Common myeloid progenitor, CD34-positive (primary cell): ENCODE results near the gene RALGAPA2.

Experiments
- CTCF ChIA-PET: fragments of 350-600 bp; sonication (Branson Sonifier 250); formaldehyde crosslinking; loops from one replicate; lab custom pipeline; 2021; ENCODE audit warnings: antibody characterized with exemption; lab: Charles Lee
- POLR2A ChIA-PET: fragments of 350-600 bp; sonication (Branson Sonifier 250); formaldehyde crosslinking; loops from one replicate; lab custom pipeline; 2021; ENCODE audit warnings: antibody characterized with exemption; lab: Charles Lee
- DNase-seq, 3 donors: peaks; one replicate each; pipeline versions ENCODE4 v3.0.0 to v3.0.0-alpha.2; 2013
- H3K27ac ChIP-seq, 2 experiments: 1 replicate in 1 of 2; 2 replicates in 1 of 2; pipeline ENCODE4 v1.7.0; 2013; ENCODE audit warnings: inconsistent platforms in 2 of 2, low read length in 2 of 2, mild to moderate bottlenecking in 2 of 2, low read depth in 1 of 2, moderate library complexity in 1 of 2; ENCODE audit not compliant: severe bottlenecking in 2 of 2, insufficient read depth in 1 of 2, poor library complexity in 1 of 2
- H3K27me3 ChIP-seq, 5 experiments: replicated peaks in 2 of 5; 1 replicate in 3 of 5; 2 replicates in 2 of 5; pipeline versions ENCODE4 v1.6.1 to v1.7.0; 2013; ENCODE audit warnings: low read length in 4 of 5, mild to moderate bottlenecking in 2 of 5, moderate library complexity in 2 of 5, inconsistent platforms in 1 of 5; ENCODE audit not compliant: insufficient read depth in 5 of 5, control insufficient read depth in 4 of 5
- H3K36me3 ChIP-seq, 4 experiments: 1 replicate in 2 of 4; 2 replicates in 2 of 4; pipeline versions ENCODE4 v1.6.1 to v1.7.0; 2013; ENCODE audit warnings: low read length in 3 of 4, control low read depth in 1 of 4, mild to moderate bottlenecking in 1 of 4; ENCODE audit not compliant: control insufficient read depth in 4 of 4, insufficient read depth in 4 of 4
- H3K4me1 ChIP-seq, 4 experiments: 1 replicate in 3 of 4; 2 replicates in 1 of 4; pipeline versions ENCODE4 v1.6.1 to v1.7.1; 2013; ENCODE audit warnings: low read length in 3 of 4, mild to moderate bottlenecking in 3 of 4, control low read depth in 1 of 4, inconsistent platforms in 1 of 4, moderate library complexity in 1 of 4; ENCODE audit not compliant: control insufficient read depth in 4 of 4, insufficient read depth in 4 of 4; ENCODE audit errors: control extremely low read depth in 1 of 4
- H3K4me3 ChIP-seq, 7 experiments: 1 replicate in 4 of 7; 2 replicates in 3 of 7; pipeline versions ENCODE4 v1.5.1 to v1.7.0; 2013; ENCODE audit warnings: mild to moderate bottlenecking in 7 of 7, low read length in 6 of 7, moderate library complexity in 6 of 7, inconsistent platforms in 2 of 7, low read depth in 2 of 7, control low read depth in 1 of 7; ENCODE audit not compliant: insufficient read depth in 4 of 7, control insufficient read depth in 1 of 7; ENCODE audit errors: extremely low read depth in 1 of 7
- H3K9me3 ChIP-seq, 5 experiments: 1 replicate in 4 of 5; 2 replicates in 1 of 5; pipeline versions ENCODE4 v1.6.1 to v1.7.1; 2013; ENCODE audit warnings: low read length in 4 of 5, mild to moderate bottlenecking in 2 of 5, inconsistent platforms in 1 of 5, low read depth in 1 of 5, moderate library complexity in 1 of 5; ENCODE audit not compliant: control insufficient read depth in 4 of 5, insufficient read depth in 2 of 5; ENCODE audit errors: control extremely low read depth in 1 of 5
- WGBS: methylation state at CpG from one replicate; pipeline ENCODE4 v1.1.5; 2013; ENCODE audit not compliant: insufficient coverage; 5-methylcytosine and 5-hydroxymethylcytosine counted together

Gene RALGAPA2

DNA sequence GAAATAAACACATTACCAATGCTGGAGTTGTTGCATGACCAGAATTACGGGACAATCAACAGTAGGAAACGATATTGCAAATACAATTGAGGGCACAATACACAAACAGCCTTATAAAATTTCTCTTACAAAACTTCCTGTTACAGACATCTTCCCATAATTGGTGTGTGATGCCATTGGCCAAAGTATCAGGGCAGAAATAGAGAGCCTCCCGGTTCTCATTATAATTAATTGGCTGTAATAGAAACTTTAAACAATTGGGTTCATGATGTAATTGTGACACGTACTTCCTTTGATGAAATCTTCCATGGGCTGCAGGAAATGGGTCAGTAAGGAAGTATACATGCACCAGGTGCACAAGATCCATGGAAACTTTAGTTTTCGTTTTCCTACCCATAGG, 40.3 kb upstream of the RALGAPA2 start:
- 100% methylated on average over 1 of the region's 5 CpGs for WGBS
- Histone ChIP-seq H3K9me3 (peaks cover 7 to 17% (median 13%) of the 10 kb centered on the region in 5 experiments), H3K36me3 (no peaks in the 10 kb centered on the region), H3K4me3 (no peak overlapping the region), H3K27me3 (no peaks in the 10 kb centered on the region), H3K4me1 (peaks cover 0 to 15% (median 13%) of the 10 kb centered on the region in 4 experiments), H3K27ac (no peak overlapping the region)
- ChIA-PET CTCF (interaction anchor here (1.4 to 3.3 kb wide), 2 partner anchors 9 to 52 kb away, joined by 5 to 9 read pairs; no protein-coding TSS in a partner anchor), POLR2A (no interaction called here)
- DNase-seq = no peak

DNA sequence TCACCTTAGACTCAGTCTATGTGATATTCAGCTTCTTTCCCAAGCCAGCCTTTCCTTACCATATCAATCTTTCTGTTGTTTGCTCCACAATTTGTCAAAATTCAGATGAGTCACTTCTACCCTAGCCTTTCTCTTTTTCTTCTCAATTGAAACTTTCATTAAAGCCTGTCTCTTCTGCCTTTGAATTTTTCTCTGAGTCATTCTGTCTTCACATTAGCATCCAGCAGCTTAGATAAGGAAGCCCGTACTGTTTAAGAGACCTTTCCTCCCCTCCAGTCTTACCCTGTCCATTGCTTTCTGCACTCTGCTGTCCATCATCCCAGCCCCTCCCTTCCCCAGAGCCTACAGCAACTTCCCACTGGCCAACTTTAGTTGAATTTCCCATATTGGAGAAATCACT, 34.9 kb upstream of the RALGAPA2 start:
- Histone ChIP-seq H3K27me3 (no peaks in the 10 kb centered on the region), H3K4me1 (peaks cover 16 to 21% (median 20%) of the 10 kb centered on the region in 4 experiments), H3K27ac (no peak overlapping the region), H3K4me3 (no peak overlapping the region), H3K9me3 (peaks cover 7 to 21% (median 13%) of the 10 kb centered on the region in 5 experiments), H3K36me3 (no peaks in the 10 kb centered on the region)
- CTCF ChIA-PET = no interaction called here
- 80% methylated on average over 1 of the region's 1 CpG for WGBS
- DNase-seq = no peak
- POLR2A ChIA-PET = interaction anchor here (1.0 kb wide), 1 partner anchor 13 kb away, joined by 3 read pairs; no protein-coding TSS in a partner anchor

DNA sequence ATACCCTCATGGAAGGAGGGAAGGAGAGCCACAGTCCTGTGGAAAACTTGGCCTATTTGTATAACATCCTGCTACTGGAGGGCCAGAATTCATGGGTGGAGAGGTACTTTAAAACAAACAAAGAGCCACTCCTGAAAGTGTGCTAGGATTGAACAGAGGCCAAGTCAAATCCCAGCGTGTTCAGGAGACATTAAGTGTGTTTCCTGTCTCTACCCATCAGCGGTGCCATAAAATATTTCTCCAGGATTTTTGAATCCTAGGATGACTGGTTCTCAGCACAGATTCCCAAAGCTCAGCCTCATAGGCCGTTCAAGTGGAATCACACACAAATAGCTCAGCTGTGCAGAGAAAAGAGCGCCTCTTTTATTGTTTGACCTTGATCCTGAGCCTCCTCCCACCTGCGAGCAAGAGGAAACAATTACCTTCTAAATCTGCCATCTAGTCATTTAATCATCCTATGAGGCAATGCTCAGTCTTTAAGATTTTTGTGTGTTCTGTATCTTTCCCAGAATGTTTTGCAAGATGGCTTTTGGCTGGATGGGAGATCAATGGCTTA, 31.8 kb upstream of the RALGAPA2 start:
- H3K4me3 ChIP-seq = peak overlapping the region in 3 of 7 experiments; percentile 19 to 39 (median 37)
- POLR2A ChIA-PET = no interaction called here
- no peaks in the 10 kb centered on the region for H3K27me3 ChIP-seq
- no peaks in the 10 kb centered on the region for H3K36me3 ChIP-seq
- CTCF ChIA-PET = interaction anchor here (0.6 to 1.5 kb wide), 4 partner anchors 13 to 81 kb away, joined by 3 to 8 read pairs (median 5); no protein-coding TSS in a partner anchor
- H3K4me1 ChIP-seq = peaks cover 23 to 40% (median 33%) of the 10 kb centered on the region in 4 experiments
- H3K9me3 ChIP-seq = peaks cover 3 to 21% (median 12%) of the 10 kb centered on the region in 5 experiments
- WGBS = 85% methylated on average over 3 of the region's 5 CpGs
- DNase-seq = no peak
- peak overlapping the region in 1 of 2 experiments; percentile 78 for H3K27ac ChIP-seq

DNA sequence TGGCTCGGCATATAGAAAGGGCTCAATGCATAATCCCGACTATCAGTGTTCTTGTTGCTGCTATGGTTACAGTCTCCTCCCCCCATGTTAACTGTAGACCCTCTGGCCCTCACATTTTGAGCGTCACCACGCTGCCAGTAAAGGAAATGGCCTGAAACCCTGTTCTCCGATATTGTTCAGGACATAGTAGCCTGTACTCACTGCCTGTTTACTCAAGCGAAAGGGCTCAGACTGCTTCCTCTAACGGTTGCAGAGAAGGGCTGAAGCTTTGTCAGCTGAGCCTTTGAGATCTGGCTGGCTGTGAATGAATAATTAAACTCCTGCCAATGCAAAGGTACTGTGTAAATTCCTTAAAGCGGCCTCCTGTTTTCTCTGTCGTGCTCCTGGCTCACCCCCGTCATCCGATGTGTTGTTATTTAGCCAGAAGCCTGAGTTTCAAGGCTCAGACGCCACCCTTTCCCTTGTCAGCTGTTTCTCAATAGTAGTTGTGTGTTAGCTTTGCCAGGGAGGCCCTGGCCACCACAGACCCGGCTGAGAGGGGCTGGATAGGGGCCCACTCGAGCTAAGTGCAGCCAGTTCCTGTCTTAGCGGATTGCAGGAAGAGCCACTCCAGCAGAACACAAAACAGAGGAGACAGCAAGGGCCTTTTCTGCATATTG, 31.2 kb upstream of the RALGAPA2 start:
- H3K4me1 ChIP-seq = peaks cover 23 to 41% (median 33%) of the 10 kb centered on the region in 4 experiments
- CTCF ChIA-PET = interaction anchor here (0.6 to 1.5 kb wide), 2 partner anchors 18 to 22 kb away, joined by 3 to 5 read pairs; no protein-coding TSS in a partner anchor
- H3K4me3 ChIP-seq = peak overlapping the region in 5 of 7 experiments; percentile 11 to 39 (median 28)
- POLR2A ChIA-PET = no interaction called here
- DNase-seq = peak; percentile 41 to 79 (median 69)
- no peaks in the 10 kb centered on the region for H3K36me3 ChIP-seq
- 8% methylated on average over 11 of the region's 15 CpGs for WGBS
- H3K9me3 ChIP-seq = peaks cover 3 to 15% (median 6%) of the 10 kb centered on the region in 5 experiments
- no peaks in the 10 kb centered on the region for H3K27me3 ChIP-seq
- peak overlapping the region; percentile 43 to 78 for H3K27ac ChIP-seq

DNA sequence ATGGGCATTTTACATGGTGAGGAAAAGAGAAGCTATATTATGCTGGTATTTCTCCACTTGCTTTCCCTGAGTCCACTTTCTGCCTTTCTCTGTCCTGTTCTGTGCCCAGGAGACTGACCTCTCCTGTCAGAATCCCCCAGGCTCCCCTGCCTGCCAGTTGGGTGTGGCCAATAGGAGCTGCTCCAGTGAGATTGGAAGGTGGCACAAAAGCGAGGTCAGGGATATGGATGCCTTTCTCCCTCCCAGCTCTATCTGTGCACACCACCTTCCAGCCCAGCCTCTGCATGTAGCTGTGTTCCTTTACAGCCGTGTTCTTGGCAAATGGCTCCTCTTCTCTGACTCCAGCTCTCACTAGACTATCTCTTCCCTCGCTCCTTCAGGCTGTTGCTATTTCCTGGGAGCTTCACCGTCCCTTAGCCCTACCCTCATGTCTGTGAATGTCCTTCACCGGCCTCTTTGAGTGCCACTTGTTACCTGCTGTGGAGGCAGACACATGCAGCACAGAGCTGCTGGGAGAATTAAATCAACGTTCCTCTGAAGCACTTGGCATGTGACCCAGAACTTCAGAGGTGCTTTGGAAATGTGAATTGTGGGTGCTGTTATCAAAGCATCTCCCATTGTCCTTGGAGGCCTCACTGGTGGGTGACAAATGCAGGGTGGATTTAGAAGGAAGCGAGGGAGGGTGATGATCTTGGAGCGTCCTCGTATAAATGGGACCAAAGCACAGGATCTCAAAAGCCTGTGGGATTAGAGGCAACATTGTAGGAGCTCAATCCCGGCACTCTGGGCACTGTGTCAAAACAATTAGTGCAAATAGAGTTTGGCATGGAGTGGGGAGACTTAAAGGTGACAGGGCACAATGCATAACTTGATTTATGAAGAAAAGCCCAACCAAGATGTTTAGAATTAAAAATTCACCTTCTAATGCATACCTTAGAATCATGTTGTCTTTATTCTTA, 28.9 kb upstream of the RALGAPA2 start:
- no peak for DNase-seq
- H3K27ac ChIP-seq = no peak overlapping the region
- POLR2A ChIA-PET = no interaction called here
- H3K27me3 ChIP-seq = no peaks in the 10 kb centered on the region
- H3K9me3 ChIP-seq = peaks cover 0 to 4% (median 0%) of the 10 kb centered on the region in 5 experiments
- H3K36me3 ChIP-seq = no peaks in the 10 kb centered on the region
- WGBS = 96% methylated on average over 10 of the region's 10 CpGs
- H3K4me3 ChIP-seq = no peak overlapping the region
- CTCF ChIA-PET = interaction anchor here (0.9 to 1.7 kb wide), 2 partner anchors 11 to 20 kb away, joined by 4 to 5 read pairs; no protein-coding TSS in a partner anchor
- peaks cover 26 to 64% (median 48%) of the 10 kb centered on the region in 4 experiments for H3K4me1 ChIP-seq

DNA sequence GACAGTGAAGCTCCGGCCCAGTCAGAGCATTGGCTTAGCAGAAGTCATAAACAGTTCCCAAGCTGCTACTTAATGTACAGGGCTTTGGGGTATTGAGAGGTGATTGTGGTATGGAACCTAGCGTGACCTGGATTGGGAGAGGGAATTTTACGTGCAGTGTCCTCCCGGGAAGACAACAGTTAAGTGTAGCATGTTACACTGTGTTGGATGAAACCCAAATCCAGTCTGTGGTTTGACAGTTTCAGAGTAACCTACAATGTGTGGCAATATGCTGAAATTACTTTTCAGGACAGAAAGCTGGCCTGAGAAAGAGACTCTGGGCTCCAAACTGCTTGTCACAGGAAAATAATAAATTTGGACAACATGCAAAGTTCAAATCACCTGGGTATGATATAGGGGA, 28.1 kb upstream of the RALGAPA2 start:
- CTCF ChIA-PET = interaction anchor here (0.9 to 1.7 kb wide), 2 partner anchors 11 to 21 kb away, joined by 4 to 5 read pairs; no protein-coding TSS in a partner anchor

More for the DNA sequence above, 28.1 kb upstream of the RALGAPA2 start:
- Histone ChIP-seq H3K36me3 (no peaks in the 10 kb centered on the region), H3K4me1 (peaks cover 32 to 72% (median 51%) of the 10 kb centered on the region in 4 experiments), H3K4me3 (no peak overlapping the region), H3K9me3 (peaks cover 0 to 4% (median 0%) of the 10 kb centered on the region in 5 experiments), H3K27me3 (no peaks in the 10 kb centered on the region), H3K27ac (no peak overlapping the region)
- DNase-seq = no peak
- POLR2A ChIA-PET = no interaction called here
- WGBS = 80% methylated on average over 4 of the region's 4 CpGs
